Nephron progenitor cell (in vitro differentiated cells): ENCODE data around the gene CTRB2.

Experiments used
- DNase-seq: peaks from one replicate; pipeline ENCODE4 v3.0.0; 2021
- H3K27ac Mint-ChIP-seq: 2 replicates; pipeline ENCODE4 v1.8.0; 2021; ENCODE audit warnings: mild to moderate bottlenecking, moderate library complexity, mixed read lengths
- H3K27me3 Mint-ChIP-seq: 2 replicates; pipeline ENCODE4 v1.8.0; 2021; ENCODE audit warnings: mild to moderate bottlenecking, low read depth, mixed read lengths; ENCODE audit not compliant: poor library complexity
- H3K36me3 Mint-ChIP-seq: 2 replicates; pipeline ENCODE4 v1.8.0; 2021; ENCODE audit warnings: low read depth, mixed read lengths
- H3K4me1 Mint-ChIP-seq: 2 replicates; pipeline ENCODE4 v1.8.0; 2021; ENCODE audit warnings: mixed read lengths
- H3K4me3 Mint-ChIP-seq: 2 replicates; pipeline ENCODE4 v1.8.0; 2021; ENCODE audit warnings: mild to moderate bottlenecking, moderate library complexity, mixed read lengths
- H3K9me3 Mint-ChIP-seq: 2 replicates; pipeline ENCODE4 v1.8.0; 2021; ENCODE audit warnings: mild to moderate bottlenecking, moderate library complexity, mixed read lengths
- CTCF ChIP-seq: fragments of 200-600 bp; sonication (generic); IDR thresholded peaks from 2 replicates; pipeline ENCODE4 v1.5.0; 2021; ENCODE audit warnings: antibody characterized with exemption

The CTRB2 gene

DNA sequence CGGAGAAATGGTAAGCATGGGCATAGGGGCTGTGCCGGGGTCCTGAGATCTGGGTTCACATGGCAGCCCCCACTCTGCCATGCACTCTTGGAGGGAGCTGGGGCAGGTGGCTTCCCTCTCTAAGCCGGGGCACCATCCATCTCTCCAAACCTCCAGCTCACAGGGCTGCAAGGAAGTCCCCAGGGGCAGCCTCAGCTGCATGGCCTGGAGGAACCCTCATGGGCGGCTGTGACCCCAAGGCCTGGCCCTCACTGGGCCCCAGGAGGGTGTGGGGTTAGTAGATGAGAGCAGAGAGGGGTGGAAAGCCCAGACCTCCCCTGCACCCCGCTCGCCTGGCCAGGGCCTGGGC is 2.6 kb downstream of the CTRB2 start:
- no peaks in the 10 kb centered on the region for H3K36me3 Mint-ChIP-seq
- TF ChIP-seq CTCF = no peak
- peaks cover 9% of the 10 kb centered on the region for H3K27me3 Mint-ChIP-seq
- peaks cover 16% of the 10 kb centered on the region for H3K4me1 Mint-ChIP-seq
- no peaks in the 10 kb centered on the region for H3K9me3 Mint-ChIP-seq
- H3K27ac Mint-ChIP-seq = no peak overlapping the region
- no peak overlapping the region for H3K4me3 Mint-ChIP-seq
- no peak for DNase-seq

GRCh38 chr16:75203667-75204409 is 3.1 kb downstream of the CTRB2 start:
- Mint-ChIP-seq H3K27me3 (peaks cover 9% of the 10 kb centered on the region), H3K4me1 (peaks cover 16% of the 10 kb centered on the region), H3K27ac (no peak overlapping the region), H3K4me3 (no peak overlapping the region), H3K9me3 (no peaks in the 10 kb centered on the region), H3K36me3 (no peaks in the 10 kb centered on the region)
- DNase-seq = no peak
- TF ChIP-seq CTCF = no peak

- H3K4me3 Mint-ChIP-seq = no peak overlapping the region
- H3K36me3 Mint-ChIP-seq = no peaks in the 10 kb centered on the region
- no peaks in the 10 kb centered on the region for H3K9me3 Mint-ChIP-seq
- no peak for DNase-seq
- peaks cover 20% of the 10 kb centered on the region for H3K4me1 Mint-ChIP-seq
- TF ChIP-seq CTCF = no peak
- H3K27ac Mint-ChIP-seq = no peak overlapping the region
- peaks cover 11% of the 10 kb centered on the region for H3K27me3 Mint-ChIP-seq
These were observed 3.9 kb downstream of the CTRB2 start for GRCh38 chr16:75203096-75203495.

DNA sequence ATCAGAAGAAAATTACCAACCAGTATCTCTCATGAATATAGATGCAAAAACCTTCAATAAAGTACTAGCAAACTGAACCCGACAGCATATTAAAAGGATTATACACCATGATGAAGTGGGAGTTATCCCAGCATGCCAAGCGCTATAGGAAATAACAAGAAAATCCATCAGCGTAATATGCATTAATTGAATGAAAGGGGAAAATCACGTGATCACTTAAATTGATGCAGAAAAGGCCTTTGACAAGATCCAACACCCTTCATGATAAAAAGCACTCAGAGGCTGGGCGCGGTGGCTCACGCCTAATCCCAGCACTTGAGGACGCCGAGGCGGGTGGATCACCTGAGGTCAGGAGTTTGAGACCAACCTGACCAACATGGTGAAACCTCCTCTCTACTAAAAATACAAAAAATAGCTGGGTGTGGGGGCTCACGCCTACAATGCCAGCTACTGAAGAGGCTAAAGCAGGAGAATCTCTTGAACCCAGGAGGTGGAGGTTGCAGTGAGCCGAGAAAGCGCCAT is 4.8 kb downstream of the CTRB2 start:
- Mint-ChIP-seq H3K27me3 (peaks cover 12% of the 10 kb centered on the region), H3K27ac (no peak overlapping the region), H3K9me3 (no peaks in the 10 kb centered on the region), H3K4me3 (no peak overlapping the region), H3K4me1 (peaks cover 25% of the 10 kb centered on the region), H3K36me3 (no peaks in the 10 kb centered on the region)
- TF ChIP-seq CTCF = no peak
- DNase-seq = no peak

DNA sequence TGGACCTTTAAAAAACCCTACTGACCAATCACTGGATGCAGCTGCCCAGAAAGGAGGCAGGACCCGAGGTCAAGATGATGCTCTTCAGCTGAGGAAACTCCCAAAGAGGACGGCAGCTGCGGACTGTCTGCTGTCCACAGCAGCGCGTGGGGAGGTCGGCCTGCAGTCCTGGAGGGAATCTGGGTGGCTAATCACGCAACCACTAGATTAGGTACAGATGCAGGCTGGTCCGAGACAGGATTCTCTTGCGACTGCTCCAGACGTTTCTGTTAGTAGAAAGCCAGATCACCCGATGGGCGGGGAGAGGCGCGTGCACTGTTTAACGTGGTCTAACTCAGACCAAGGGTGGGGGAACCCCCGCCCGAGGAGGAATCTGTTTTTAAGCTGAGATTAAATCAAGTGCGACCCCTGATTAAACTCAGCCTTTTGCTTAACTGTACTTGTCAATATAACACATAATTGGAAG is 8.8 kb downstream of the CTRB2 start:
- H3K27ac Mint-ChIP-seq = no peak overlapping the region
- no peak for DNase-seq
- H3K4me3 Mint-ChIP-seq = no peak overlapping the region
- H3K4me1 Mint-ChIP-seq = peaks cover 15% of the 10 kb centered on the region
- H3K9me3 Mint-ChIP-seq = no peaks in the 10 kb centered on the region
- no peak for TF ChIP-seq CTCF
- no peaks in the 10 kb centered on the region for H3K36me3 Mint-ChIP-seq
- peaks cover 16% of the 10 kb centered on the region for H3K27me3 Mint-ChIP-seq
